HG03175 (cell line): ENCODE data around the gene NRARP.
"Not testable (repeated sequence)": the region's sequence is repeated elsewhere in the genome, so short reads cannot be mapped to it uniquely, and the experiment has no call there.

Experiments used
- ATAC-seq: cut with Tn5 transposase; IDR thresholded peaks from one replicate; pipeline ENCODE4 v1.9.1; 2021; ENCODE audit warnings: mild to moderate bottlenecking, moderate library complexity; ENCODE audit not compliant: unreplicated experiment

NRARP gene

GRCh38 chr9:137266162-137266527 lies 35.9 kb downstream of the NRARP start:
- no peak for ATAC-seq

GRCh38 chr9:137265496-137266161 lies 36.4 kb downstream of the NRARP start:
- no peak for ATAC-seq

DNA sequence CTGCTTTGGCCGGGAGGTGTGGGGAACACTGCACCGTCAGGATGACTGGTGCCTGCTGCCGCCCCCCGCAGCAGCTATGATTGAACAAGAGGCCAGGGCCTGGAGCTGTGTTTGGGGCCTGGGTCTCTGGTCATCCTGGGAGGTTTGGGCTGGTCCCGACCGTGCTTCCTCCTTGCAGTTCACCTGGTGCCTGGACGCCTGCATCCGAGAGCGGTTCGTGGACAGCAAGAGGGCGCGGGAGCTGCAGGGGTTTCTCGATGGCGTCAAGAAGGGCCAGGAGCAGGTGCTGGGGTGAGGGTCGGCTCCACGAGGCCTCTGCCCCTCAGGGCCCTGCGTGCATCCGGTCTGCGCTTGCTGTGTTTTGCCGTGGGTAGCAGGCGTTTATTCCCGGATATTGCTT lies 38.0 kb downstream of the NRARP start:
- no peak for ATAC-seq

- ATAC-seq: no peak
Measured at GRCh38 chr9:137263506-137263905, 38.6 kb downstream of the NRARP start.

- no peak for ATAC-seq
Measured at GRCh38 chr9:137262909-137263285, 39.2 kb downstream of the NRARP start.

DNA sequence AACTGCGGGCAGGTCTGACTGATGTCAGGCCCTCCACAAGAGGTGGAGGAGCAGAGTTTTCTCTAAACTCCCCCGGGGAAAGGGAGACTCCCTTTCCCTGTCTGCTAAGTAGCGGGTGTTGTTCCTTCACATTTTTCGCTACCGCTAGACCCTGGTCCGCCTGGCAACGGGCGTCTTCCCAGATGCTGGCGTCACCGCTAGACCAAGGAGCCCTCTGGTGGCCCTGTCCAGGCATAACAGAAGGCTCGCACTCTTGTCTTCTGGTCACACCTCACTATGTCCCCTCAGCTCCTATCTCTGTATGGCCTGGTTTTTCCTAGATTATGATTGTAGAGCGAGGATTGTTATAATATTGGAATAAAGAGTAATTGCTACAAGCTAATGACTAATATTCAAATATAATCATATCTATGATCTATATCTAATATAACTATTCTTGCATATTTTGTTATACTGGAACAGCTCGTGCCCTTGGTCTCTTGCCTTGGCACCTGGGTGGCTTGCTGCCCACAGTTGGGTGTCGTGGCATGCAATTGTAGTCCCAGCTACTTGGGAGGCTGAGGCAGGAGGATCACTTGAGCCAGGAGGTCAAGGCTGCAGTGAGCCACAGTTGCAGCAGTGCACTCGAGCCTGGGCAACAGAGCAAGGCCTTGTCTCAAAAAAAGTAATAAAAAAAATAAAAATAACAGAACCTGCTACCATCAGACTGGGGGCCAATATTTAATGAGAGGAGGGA lies 39.7 kb downstream of the NRARP start:
- not testable (repeated sequence) for ATAC-seq

- no peak for ATAC-seq
Measured at GRCh38 chr9:137256856-137257255, 45.2 kb downstream of the NRARP start.

DNA sequence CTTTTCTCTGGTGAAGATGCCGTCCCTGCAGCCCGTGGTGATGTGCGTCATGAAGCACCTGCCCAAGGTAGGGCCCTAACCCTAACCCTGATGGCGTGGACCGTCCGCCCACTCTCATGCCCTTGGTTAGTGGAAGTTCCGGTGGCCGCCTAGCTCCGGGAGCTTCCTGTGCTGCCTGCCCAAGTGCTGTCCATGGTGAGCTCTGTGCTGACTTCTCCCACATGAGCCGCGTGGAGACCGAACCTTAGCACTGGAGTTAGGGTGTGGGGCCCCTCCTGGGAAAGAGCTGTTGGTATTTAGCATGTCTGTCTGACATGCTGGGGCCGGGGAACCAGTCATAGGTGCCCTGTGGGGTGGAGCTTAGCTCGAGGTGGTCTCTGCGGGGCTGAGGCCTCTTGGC lies 45.7 kb downstream of the NRARP start:
- ATAC-seq: no peak

- ATAC-seq: peak; percentile 37
Measured at GRCh38 chr9:137255448-137256114, 46.5 kb downstream of the NRARP start.

- ATAC-seq: peak; percentile 77
Measured at GRCh38 chr9:137254624-137255447, 47.2 kb downstream of the NRARP start, which contains the start of gene NELFB. Gene NELFB, plus strand, starts transcription at chr9:137255327.

DNA sequence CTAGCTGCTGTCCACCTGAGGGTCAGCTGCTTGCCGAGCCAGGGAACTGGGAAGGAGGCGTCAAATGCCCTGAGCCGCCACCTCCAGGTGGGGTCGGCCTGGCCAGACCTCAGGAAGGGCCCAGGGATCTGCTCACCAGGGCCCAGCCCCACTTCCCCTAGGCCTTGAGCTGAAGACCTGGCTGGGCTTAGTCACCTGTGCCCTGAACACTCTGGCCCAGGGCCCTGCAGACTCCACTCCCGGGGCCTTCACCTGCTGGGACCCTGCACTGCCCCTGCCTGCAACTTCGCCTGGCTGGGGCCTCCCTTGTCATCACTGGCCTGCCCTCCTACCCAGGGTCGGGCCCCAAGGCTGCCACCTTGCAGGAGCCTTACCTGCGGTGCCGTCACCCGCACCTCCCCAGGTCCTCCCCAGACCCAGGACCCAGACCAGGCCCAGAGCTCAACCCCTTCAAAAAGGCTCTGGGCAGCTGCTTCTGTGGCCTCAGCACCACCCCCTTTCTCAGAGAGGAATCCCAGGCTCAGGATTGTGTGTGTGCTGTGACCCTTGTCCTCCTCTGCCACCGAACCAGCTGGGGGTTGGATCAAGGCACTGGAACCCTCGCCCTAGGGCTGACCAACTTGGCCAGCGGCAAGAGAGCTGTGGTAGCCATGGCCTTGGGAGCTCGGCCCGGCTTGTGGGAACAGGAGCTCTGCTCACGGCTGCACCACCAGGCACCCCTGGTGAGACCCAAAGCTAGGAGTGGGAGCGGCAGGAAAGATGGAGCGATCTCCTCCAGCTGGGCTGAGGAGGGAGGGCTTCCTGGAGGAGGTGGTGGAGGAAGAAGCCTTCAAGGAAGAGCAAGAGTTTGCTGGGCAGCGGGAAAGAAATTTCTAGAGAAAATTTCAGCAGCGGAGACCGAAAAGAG lies 48.1 kb downstream of the NRARP start:
- ATAC-seq: no peak

GRCh38 chr9:137252555-137253506 lies 49.2 kb downstream of the NRARP start:
- ATAC-seq: no peak

- ATAC-seq: no peak
Measured at GRCh38 chr9:137251490-137252268, 50.4 kb downstream of the NRARP start.

GRCh38 chr9:137251194-137251461 lies 50.9 kb downstream of the NRARP start, which contains the start of gene STPG3:
Gene STPG3, plus strand, starts transcription at chr9:137251286. Its CDS starts 1 bp downstream, at chr9:137251287.
- no peak for ATAC-seq

DNA sequence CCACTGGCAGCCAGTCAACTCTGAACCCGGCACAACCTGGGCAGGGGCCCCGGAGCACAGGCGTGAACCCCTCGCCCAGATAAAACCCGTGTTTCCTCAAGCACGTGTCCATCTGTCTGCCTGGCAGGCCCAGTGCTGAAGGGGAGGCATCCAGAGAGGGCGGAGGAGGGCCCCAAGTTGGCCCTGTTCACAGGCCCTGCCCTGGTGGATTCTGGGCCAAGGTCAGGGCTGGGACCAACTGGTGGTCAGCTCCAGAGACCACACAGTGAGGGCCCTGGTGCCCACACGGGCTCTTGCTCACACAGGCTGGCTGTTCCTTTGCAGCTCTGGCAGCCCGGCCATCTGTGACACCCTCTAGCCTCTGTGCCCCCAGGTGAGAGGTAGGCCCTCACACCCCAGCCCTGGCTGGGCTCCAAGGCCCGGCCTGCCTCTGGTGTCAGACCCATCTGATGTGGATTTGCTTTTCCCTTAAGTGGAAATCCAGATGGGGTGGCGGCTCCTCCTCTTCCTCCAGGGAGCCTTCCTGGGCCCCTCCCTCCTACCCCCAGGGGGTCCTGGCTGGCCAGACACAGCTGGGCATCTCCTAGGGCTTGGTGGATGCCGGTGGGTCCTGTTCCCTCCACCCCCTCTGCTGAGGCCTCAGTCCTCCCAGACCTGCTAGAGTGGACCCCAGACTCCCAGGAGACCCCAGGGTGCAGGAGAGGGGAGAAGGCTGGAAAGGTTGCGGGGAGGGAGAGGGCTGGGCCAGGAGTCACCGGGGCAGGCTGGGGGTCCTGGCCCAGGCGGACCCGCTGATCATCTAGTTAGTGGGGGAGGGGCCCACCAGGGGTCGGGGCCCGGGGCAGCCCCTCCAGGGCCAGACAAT lies 51.5 kb downstream of the NRARP start:
- no peak for ATAC-seq
